ENCODE data around the gene LMO1.

LMO1 gene

DNA sequence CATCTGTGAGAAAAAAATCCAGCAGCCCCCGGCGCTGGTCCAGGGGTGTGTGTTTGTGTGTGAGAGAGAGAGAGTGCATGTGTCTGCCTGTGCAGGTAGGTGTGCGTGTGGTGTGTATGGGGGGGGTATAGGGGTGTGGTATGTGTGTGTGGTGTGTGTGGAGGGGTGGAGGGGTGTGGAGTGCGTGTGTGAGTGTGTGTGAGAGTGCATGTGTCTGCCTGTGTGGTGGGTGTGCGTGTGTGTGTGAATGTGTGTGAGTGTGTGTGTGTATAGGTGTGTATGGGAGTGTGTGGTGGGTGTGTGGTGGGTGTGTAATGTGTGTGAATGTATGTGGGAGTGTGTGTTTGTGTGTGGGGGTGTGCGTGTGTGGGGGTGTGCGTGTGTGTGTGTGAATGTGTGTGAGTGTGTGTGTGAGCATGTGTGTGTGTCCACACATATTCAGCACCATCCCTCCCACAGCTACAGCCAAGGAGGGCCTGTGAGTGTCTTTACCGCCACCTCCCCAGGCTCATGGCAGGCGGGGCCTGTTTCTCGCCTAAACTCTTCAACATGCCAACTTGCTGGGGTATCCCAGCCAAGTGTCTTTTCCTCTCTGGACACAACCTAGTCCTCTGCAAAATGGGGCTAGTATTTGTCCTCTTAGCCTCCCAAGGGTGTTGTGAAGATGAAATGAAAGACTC is 11.9 kb downstream of the LMO1 start:
- Mint-ChIP-seq H3K4me3 (no peak overlapping the region), H3K27ac (no peak overlapping the region), H3K36me3 (no peaks in the 10 kb centered on the region), H3K4me1 (no peaks in the 10 kb centered on the region), H3K27me3 (peaks cover 4% of the 10 kb centered on the region), H3K9me3 (no peaks in the 10 kb centered on the region)
- DNase-seq (ENCODE audit: low spot score in 2 of 2) = no peak
- ATAC-seq (ENCODE audit: low read depth) = no peak

- Mint-ChIP-seq H3K27ac (no peak overlapping the region), H3K27me3 (peaks cover 4% of the 10 kb centered on the region), H3K4me1 (no peaks in the 10 kb centered on the region), H3K9me3 (no peaks in the 10 kb centered on the region), H3K4me3 (no peak overlapping the region), H3K36me3 (no peaks in the 10 kb centered on the region)
- DNase-seq (ENCODE audit: low spot score in 2 of 2) (no peak), ATAC-seq (ENCODE audit: low read depth) (no peak)
Measured at GRCh38 chr11:8250981-8251615, 12.6 kb downstream of the LMO1 start.

- Mint-ChIP-seq H3K4me3 (no peak overlapping the region), H3K27me3 (peaks cover 8% of the 10 kb centered on the region), H3K9me3 (no peaks in the 10 kb centered on the region), H3K4me1 (no peaks in the 10 kb centered on the region), H3K36me3 (no peaks in the 10 kb centered on the region), H3K27ac (no peak overlapping the region)
- no peak for DNase-seq (ENCODE audit: low spot score in 2 of 2)
- no peak for ATAC-seq (ENCODE audit: low read depth)
Measured at GRCh38 chr11:8250434-8250833, 13.2 kb downstream of the LMO1 start.

DNA sequence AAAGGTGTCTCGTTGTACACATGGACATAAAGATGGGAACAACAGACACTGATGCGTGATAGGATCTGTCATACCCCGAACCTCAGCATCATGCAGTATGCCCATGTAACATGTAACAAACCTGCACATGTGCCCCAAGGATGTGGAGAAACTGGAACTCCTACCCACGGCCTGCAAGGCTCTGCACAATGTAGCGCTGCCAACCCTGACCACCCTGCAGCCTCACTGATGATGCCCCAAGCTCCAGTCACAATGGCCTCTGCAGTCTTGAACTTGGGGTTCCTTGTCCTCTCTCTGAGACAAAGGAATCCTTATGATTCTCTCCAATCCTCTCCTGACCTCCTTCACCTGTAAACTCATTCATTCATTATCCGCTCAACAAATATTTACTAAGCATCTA is 14.2 kb downstream of the LMO1 start:
- DNase-seq (ENCODE audit: low spot score in 2 of 2) = no peak
- no peaks in the 10 kb centered on the region for H3K4me1 Mint-ChIP-seq
- ATAC-seq (ENCODE audit: low read depth) = no peak
- no peaks in the 10 kb centered on the region for H3K9me3 Mint-ChIP-seq
- no peaks in the 10 kb centered on the region for H3K36me3 Mint-ChIP-seq
- H3K27ac Mint-ChIP-seq = no peak overlapping the region
- peaks cover 12% of the 10 kb centered on the region for H3K27me3 Mint-ChIP-seq
- no peak overlapping the region for H3K4me3 Mint-ChIP-seq

DNA sequence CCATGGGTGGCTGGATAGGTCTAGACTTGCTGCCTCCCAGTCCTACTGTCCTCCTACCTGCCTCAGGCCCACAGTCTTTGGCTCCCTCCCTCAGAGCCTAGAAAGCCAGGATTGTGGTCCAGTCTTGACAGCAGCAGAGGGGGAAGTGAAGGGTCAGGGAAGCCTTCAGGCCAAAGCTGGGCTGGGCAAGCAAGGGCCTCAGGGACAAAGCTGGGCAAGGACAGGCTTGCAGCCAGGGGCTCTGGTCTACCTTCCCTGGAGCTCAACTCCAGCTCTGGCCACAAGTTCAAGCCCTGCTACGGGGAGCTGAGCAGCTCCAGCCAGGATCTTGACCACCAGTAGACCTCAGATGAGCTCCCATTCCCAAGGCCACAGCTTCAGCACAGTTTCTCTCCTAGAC is 14.9 kb downstream of the LMO1 start:
- Mint-ChIP-seq H3K27ac (no peak overlapping the region), H3K27me3 (peaks cover 12% of the 10 kb centered on the region), H3K36me3 (no peaks in the 10 kb centered on the region), H3K4me3 (no peak overlapping the region), H3K9me3 (no peaks in the 10 kb centered on the region), H3K4me1 (no peaks in the 10 kb centered on the region)
- ATAC-seq (ENCODE audit: low read depth) (no peak), DNase-seq (ENCODE audit: low spot score in 2 of 2) (no peak)

DNA sequence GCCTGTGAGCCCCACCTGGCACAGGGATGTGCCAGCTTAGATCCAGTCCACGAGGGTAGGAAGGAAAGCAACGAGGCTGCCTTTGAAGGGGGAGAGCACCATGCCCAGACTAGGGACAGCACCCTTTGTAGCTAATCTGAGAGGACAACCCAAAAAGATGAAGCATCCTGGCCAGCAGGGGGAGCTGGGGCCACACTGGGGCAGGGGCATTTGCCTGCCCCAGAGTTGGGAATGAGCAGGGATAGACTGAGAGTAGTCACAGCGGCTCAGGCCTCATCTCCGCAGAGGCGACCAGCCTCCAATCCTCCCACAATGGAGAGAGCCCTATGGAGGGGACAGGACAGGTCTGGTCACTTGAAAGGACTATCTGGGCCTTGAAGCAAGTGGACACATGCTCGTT is 16.4 kb downstream of the LMO1 start:
- Mint-ChIP-seq H3K4me3 (no peak overlapping the region), H3K4me1 (no peaks in the 10 kb centered on the region), H3K36me3 (no peaks in the 10 kb centered on the region), H3K27ac (no peak overlapping the region), H3K9me3 (no peaks in the 10 kb centered on the region), H3K27me3 (peaks cover 18% of the 10 kb centered on the region)
- no peak for DNase-seq (ENCODE audit: low spot score in 2 of 2)
- no peak for ATAC-seq (ENCODE audit: low read depth)

- Mint-ChIP-seq H3K9me3 (peaks cover 3% of the 10 kb centered on the region), H3K4me3 (no peak overlapping the region), H3K4me1 (no peaks in the 10 kb centered on the region), H3K27ac (no peak overlapping the region), H3K27me3 (peaks cover 28% of the 10 kb centered on the region), H3K36me3 (peaks cover 3% of the 10 kb centered on the region)
- ATAC-seq (ENCODE audit: low read depth) (no peak), DNase-seq (ENCODE audit: low spot score in 2 of 2) (no peak)
Measured at GRCh38 chr11:8243458-8243857, 20.2 kb downstream of the LMO1 start.

DNA sequence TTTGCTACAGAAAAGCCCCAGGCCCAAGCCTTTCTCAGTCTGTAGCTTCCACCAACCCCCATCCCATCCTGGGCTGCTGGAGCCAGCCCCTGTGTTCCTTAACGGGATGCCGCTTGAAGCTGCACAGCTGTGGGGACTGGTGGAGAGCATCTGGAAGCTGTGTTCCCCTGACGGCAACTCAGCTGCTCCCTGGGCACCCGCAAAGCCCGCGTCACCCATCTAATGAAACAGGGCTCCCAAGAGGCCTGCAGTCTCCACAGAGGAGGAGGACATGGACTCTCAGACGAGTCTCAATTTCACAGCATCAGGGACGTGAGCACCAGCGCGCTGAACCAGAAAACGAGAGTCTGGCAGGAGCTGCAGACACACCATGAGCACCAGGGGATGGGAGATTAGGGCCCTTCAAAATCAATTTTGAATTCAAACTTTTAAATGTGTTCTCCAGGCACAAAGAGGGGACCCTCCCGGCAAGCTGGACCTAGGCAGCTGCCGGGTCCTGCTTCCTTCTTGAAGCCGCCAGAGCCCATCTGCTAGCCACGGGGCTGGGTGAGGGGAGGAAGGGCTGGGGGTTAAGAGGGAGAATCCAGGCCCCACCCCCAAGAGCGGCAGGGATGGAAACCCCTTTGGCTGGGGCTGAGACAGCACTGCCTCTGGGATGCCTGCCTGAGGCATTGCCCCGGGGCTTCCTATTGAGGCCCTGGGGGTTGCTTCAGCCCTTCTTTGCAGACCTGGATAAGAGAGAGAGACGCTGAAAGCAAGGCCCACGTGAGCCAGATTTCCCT is 21.0 kb downstream of the LMO1 start:
- Mint-ChIP-seq H3K4me1 (no peaks in the 10 kb centered on the region), H3K9me3 (peaks cover 3% of the 10 kb centered on the region), H3K27ac (no peak overlapping the region), H3K27me3 (peaks cover 28% of the 10 kb centered on the region), H3K36me3 (peaks cover 3% of the 10 kb centered on the region), H3K4me3 (no peak overlapping the region)
- ATAC-seq (ENCODE audit: low read depth) = no peak
- no peak for DNase-seq (ENCODE audit: low spot score in 2 of 2)

GRCh38 chr11:8242118-8242475 is 21.6 kb downstream of the LMO1 start:
- Mint-ChIP-seq H3K27me3 (peaks cover 28% of the 10 kb centered on the region), H3K27ac (no peak overlapping the region), H3K36me3 (peaks cover 3% of the 10 kb centered on the region), H3K4me1 (no peaks in the 10 kb centered on the region), H3K9me3 (peaks cover 3% of the 10 kb centered on the region), H3K4me3 (no peak overlapping the region)
- DNase-seq (ENCODE audit: low spot score in 2 of 2) (no peak), ATAC-seq (ENCODE audit: low read depth) (no peak)

GRCh38 chr11:8241373-8242117 is 22.1 kb downstream of the LMO1 start:
- no peak for DNase-seq (ENCODE audit: low spot score in 2 of 2)
- Mint-ChIP-seq H3K36me3 (peaks cover 3% of the 10 kb centered on the region), H3K4me1 (no peaks in the 10 kb centered on the region), H3K27me3 (peaks cover 25% of the 10 kb centered on the region), H3K27ac (no peak overlapping the region), H3K9me3 (peaks cover 3% of the 10 kb centered on the region), H3K4me3 (no peak overlapping the region)
- no peak for ATAC-seq (ENCODE audit: low read depth)

DNA sequence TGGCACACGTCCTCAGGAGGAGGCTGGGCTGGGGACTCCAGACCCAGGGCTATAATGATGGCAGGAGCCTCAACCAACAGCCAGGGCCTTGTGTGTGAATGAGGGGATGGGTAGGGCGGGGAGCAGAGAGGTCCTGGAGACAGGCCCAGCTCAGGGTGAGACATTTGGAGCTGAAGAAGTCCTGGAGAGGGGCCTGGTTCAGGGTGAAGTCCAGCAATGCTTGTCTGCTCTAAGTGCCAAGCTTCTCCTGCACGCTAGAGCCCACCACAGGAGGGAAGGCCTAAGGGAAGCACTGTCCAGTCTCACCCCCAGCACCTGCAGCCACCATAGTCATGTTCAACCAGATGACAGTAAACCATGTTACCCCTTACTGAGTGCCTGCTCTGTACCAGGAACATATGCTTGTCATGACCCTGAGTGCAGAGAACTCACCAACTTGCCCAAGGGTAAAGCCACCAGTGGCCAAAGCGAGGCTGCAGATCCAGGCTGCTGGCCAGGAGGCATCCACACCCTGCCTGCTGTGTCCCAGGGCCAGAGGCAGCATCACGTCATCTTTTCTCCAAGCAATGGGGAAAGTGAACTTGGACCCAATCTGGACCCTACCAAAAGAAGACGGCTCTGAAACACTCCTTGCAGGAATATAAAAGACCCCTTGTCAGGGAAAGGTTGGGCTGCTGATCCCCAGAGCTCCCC is 24.0 kb downstream of the LMO1 start:
- Mint-ChIP-seq H3K4me1 (peaks cover 4% of the 10 kb centered on the region), H3K9me3 (peaks cover 3% of the 10 kb centered on the region), H3K36me3 (peaks cover 3% of the 10 kb centered on the region), H3K4me3 (no peak overlapping the region), H3K27ac (no peak overlapping the region), H3K27me3 (peaks cover 17% of the 10 kb centered on the region)
- no peak for DNase-seq (ENCODE audit: low spot score in 2 of 2)
- ATAC-seq (ENCODE audit: low read depth) = no peak

DNA sequence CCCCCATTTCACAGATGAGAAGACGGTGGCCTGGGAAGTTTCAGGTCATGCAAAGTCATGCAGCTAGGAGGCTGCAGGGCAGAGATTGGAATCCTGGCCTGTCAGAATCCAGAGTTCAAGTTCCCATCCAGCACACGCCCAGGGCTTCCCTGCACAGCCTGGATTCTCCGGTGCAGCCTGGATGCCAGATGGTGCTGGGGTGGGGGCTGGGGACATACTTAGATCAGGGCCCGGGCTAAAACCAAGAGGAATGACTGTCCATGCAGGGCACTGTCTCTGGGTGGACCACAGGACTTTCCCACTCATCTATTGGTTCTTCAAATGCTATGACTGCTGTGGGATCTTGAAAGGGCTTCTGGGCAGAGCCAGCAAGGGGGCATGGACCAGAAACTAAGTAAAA is 24.6 kb downstream of the LMO1 start:
- Mint-ChIP-seq H3K4me1 (peaks cover 7% of the 10 kb centered on the region), H3K4me3 (no peak overlapping the region), H3K9me3 (peaks cover 3% of the 10 kb centered on the region), H3K36me3 (peaks cover 3% of the 10 kb centered on the region), H3K27ac (no peak overlapping the region), H3K27me3 (peaks cover 17% of the 10 kb centered on the region)
- no peak for ATAC-seq (ENCODE audit: low read depth)
- no peak for DNase-seq (ENCODE audit: low spot score in 2 of 2)

DNA sequence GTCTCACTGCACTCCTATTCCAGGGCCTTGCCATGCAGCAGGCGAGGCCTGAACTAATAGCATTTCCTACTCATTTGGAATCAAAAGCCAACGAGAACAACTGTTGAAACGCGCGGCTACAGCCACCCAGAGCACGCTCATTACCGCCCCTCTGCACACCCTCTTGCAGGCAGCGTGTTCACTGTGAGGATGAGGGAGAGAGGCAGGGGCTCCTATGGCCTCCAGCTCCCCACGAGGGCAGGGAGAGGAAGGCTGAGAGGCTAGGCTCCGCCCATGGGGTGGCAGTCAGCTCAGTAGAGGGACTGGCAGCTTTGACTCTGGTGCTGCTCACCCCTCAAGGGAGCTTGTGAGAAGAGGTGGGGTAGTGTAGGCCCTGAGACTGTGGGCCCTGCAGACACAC is 26.2 kb downstream of the LMO1 start:
- Mint-ChIP-seq H3K27me3 (peaks cover 10% of the 10 kb centered on the region), H3K4me1 (peaks cover 7% of the 10 kb centered on the region), H3K4me3 (no peak overlapping the region), H3K27ac (no peak overlapping the region), H3K36me3 (peaks cover 3% of the 10 kb centered on the region), H3K9me3 (peaks cover 3% of the 10 kb centered on the region)
- DNase-seq (ENCODE audit: low spot score in 2 of 2) (no peak), ATAC-seq (ENCODE audit: low read depth) (no peak)

DNA sequence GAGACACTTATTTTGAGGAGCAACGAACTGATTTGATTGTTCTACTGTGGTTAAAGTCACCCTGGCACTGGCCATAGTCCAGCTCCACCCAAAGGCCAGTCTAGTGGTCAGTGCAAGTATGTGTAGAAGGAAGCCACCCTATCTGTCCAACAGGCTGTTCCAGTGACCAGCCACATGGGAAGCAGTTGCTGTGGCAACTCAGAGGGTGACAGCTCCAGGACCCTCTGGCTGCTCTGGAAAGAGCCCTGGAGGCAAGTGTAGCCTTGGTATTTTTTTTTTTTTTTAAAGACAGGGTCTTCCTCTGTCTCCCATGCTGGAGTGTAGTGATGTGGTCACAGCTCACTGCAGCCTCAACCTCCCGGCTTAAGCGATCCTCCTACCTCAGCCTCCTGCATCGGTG is 27.8 kb downstream of the LMO1 start:
- no peaks in the 10 kb centered on the region for H3K9me3 Mint-ChIP-seq
- H3K27ac Mint-ChIP-seq = no peak overlapping the region
- H3K4me1 Mint-ChIP-seq = peaks cover 7% of the 10 kb centered on the region
- H3K4me3 Mint-ChIP-seq = no peak overlapping the region
- ATAC-seq (ENCODE audit: low read depth) = no peak
- H3K36me3 Mint-ChIP-seq = no peaks in the 10 kb centered on the region
- no peak for DNase-seq (ENCODE audit: low spot score in 2 of 2)
- H3K27me3 Mint-ChIP-seq = peaks cover 3% of the 10 kb centered on the region
